HepG2 (cell line): ENCODE measurements around the gene EIF4EBP3. TPM values are rescaled to one million over a fixed set of nuclear protein-coding genes. Genes with fewer than 3 reads are reported as not detected.

Experiments used
- CHD2 ChIP-seq: IDR thresholded peaks from 2 replicates; pipeline ENCODE4 v1.6.1; 2011; ENCODE audit warnings: low read depth, low read length, improper control_type of control experiment
- CHD4 ChIP-seq: fragments of 200-600 bp; sonication (generic); IDR thresholded peaks from 2 replicates; pipeline ENCODE4 v1.7.0; 2017; ENCODE audit warnings: mild to moderate bottlenecking, low read length, borderline replicate concordance
- ETV5 ChIP-seq: IDR thresholded peaks from 2 replicates; pipeline ENCODE4 v1.6.1; 2018; ENCODE audit warnings: missing biosample characterization, missing genetic modification reagents, inconsistent platforms, borderline replicate concordance
- HOXA9 ChIP-seq: sonication (generic); formaldehyde crosslinking; IDR thresholded peaks from 2 replicates; pipeline ENCODE4 v1.8.1; 2022; ENCODE audit warnings: missing genetic modification reagents, mild to moderate bottlenecking, moderate library complexity, borderline replicate concordance
- IRF2 ChIP-seq: IDR thresholded peaks from 2 replicates; pipeline ENCODE4 v1.6.1; 2018; ENCODE audit warnings: missing genetic modification reagents, missing compliant biosample characterization
- KLF12 ChIP-seq: sonication (generic); formaldehyde crosslinking; IDR thresholded peaks from 2 replicates; pipeline ENCODE4 v1.4.0; 2020; ENCODE audit warnings: missing genetic modification reagents, borderline replicate concordance
- MED1 ChIP-seq: sonication (generic); formaldehyde crosslinking; IDR thresholded peaks from 2 replicates; pipeline ENCODE4 v1.4.0; 2020; ENCODE audit warnings: missing genetic modification reagents
- SMAD3 ChIP-seq: sonication (generic); formaldehyde crosslinking; IDR thresholded peaks from 2 replicates; pipeline ENCODE4 v1.4.0; 2020; ENCODE audit warnings: missing genetic modification reagents
- ZBTB21 ChIP-seq: sonication (generic); formaldehyde crosslinking; IDR thresholded peaks from 2 replicates; pipeline ENCODE4 v1.4.0; 2020; ENCODE audit warnings: missing genetic modification reagents
- ZFYVE20 ChIP-seq: sonication (generic); formaldehyde crosslinking; IDR thresholded peaks from 2 replicates; pipeline ENCODE4 v1.8.0; 2023; ENCODE audit warnings: low read depth, mild to moderate bottlenecking, moderate library complexity, missing genetic modification reagents, borderline replicate concordance
- ZMYM3 ChIP-seq: sonication (generic); formaldehyde crosslinking; IDR thresholded peaks from 2 replicates; pipeline ENCODE4 v1.5.1; 2020; ENCODE audit warnings: mild to moderate bottlenecking, missing genetic modification reagents
- ZNF335 ChIP-seq: sonication (generic); formaldehyde crosslinking; IDR thresholded peaks from 2 replicates; pipeline ENCODE4 v1.4.0; 2020; ENCODE audit warnings: missing genetic modification reagents
- ZNF605 ChIP-seq: sonication (generic); formaldehyde crosslinking; IDR thresholded peaks from 2 replicates; pipeline ENCODE4 v1.8.0; 2022; ENCODE audit warnings: mild to moderate bottlenecking, missing genetic modification reagents
- polyA plus RNA-seq, 8 experiments: library from polyadenylated mRNA; depleted of rRNA in 3 of 8; stranded (reverse) in 7 of 8; unstranded in 1 of 8; fragments of >200 nt; fragmentation: Illumina TruSeq in 4 of 8; extraction: Trizol in 4 of 8; gene quantifications; 2 replicates each; pipeline versions ENCODE4 v1.2.1 to v1.2.3, GENCODE V29; 2011 to 2016; ENCODE audit warnings: low read depth in 4 of 8, missing spikeins in 1 of 8, mixed read lengths in 1 of 8; ENCODE audit not compliant: insufficient read depth in 1 of 8
- total RNA-seq, 5 experiments: library from RNA; depleted of rRNA; stranded (reverse); fragments of >200 nt; fragmentation: Illumina TruSeq; extraction: Trizol; gene quantifications; 2 replicates each; pipeline ENCODE4 v1.2.3, GENCODE V29; 2016; ENCODE audit warnings: low read depth in 1 of 5
- TF ChIP-seq, protein P1 (sequence below): IDR thresholded peaks from 2 replicates; pipeline ENCODE4 v1.6.1; 2016; ENCODE audit warnings: low read depth, missing genetic modification reagents, missing compliant biosample characterization
- TF ChIP-seq, protein P2 (sequence below): sonication (generic); formaldehyde crosslinking; IDR thresholded peaks from 2 replicates; pipeline ENCODE4 v1.4.0; 2020; ENCODE audit warnings: missing genetic modification reagents
- TF ChIP-seq, protein P3 (sequence below): IDR thresholded peaks from 2 replicates; pipeline ENCODE4 v1.6.1; 2016; ENCODE audit warnings: mild to moderate bottlenecking
- TF ChIP-seq, protein P4 (sequence below): IDR thresholded peaks from 2 replicates; pipeline ENCODE4 v1.4.0; 2020; ENCODE audit warnings: mild to moderate bottlenecking, missing genetic modification reagents

Gene EIF4EBP3
- total and polyA plus RNA-seq, 2 of the 13 experiments (the other 11 are each of a cell fraction or from before 2014, with no cell fraction given): 0.61 to 1.7 TPM

DNA sequence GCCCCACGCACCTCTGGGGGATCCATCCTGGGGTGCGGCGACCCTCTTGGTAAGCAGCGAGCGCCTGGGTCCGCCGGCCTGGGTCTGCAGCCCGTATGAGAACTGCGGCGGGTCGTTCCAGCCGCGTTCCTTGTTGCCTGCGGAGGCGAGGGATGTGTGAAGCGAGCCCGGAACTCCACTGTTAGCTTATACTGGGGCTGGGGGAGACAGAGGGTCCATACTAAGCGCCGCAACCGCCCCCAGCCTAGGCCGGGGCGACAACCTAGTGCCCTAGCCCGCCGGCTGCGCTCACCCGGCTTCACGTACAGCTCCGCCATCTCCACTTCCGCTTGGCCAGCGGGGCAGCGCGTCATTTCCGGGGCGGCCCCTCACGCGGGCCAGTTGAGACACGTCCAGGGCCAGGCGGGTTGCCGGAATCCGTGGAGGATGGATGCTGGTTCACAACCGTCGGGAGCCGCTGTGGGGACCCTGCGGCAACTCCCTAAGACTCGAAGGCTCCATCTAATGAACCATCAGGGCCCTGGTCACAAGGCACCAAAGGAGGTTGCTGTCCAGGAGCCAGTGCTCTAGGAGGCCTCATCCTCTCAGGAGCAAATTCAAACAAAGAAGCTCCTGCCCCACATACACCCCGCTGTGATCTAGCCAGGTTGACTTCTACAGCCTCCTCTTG is 9.8 kb downstream of the EIF4EBP3 start, which contains the start of gene SRA1 (continued):
- TF ChIP-seq, protein P1, sequence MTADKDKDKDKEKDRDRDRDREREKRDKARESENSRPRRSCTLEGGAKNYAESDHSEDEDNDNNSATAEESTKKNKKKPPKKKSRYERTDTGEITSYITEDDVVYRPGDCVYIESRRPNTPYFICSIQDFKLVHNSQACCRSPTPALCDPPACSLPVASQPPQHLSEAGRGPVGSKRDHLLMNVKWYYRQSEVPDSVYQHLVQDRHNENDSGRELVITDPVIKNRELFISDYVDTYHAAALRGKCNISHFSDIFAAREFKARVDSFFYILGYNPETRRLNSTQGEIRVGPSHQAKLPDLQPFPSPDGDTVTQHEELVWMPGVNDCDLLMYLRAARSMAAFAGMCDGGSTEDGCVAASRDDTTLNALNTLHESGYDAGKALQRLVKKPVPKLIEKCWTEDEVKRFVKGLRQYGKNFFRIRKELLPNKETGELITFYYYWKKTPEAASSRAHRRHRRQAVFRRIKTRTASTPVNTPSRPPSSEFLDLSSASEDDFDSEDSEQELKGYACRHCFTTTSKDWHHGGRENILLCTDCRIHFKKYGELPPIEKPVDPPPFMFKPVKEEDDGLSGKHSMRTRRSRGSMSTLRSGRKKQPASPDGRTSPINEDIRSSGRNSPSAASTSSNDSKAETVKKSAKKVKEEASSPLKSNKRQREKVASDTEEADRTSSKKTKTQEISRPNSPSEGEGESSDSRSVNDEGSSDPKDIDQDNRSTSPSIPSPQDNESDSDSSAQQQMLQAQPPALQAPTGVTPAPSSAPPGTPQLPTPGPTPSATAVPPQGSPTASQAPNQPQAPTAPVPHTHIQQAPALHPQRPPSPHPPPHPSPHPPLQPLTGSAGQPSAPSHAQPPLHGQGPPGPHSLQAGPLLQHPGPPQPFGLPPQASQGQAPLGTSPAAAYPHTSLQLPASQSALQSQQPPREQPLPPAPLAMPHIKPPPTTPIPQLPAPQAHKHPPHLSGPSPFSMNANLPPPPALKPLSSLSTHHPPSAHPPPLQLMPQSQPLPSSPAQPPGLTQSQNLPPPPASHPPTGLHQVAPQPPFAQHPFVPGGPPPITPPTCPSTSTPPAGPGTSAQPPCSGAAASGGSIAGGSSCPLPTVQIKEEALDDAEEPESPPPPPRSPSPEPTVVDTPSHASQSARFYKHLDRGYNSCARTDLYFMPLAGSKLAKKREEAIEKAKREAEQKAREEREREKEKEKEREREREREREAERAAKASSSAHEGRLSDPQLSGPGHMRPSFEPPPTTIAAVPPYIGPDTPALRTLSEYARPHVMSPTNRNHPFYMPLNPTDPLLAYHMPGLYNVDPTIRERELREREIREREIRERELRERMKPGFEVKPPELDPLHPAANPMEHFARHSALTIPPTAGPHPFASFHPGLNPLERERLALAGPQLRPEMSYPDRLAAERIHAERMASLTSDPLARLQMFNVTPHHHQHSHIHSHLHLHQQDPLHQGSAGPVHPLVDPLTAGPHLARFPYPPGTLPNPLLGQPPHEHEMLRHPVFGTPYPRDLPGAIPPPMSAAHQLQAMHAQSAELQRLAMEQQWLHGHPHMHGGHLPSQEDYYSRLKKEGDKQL (CRISPR knock-in tag): no peak
- TF ChIP-seq ZMYM3 (0 out of 2 replicates have a peak, but pooled peaks have one; percentile 22), KLF12 (CRISPR knock-in tag) (no peak; the same call in 1 of the 2 replicates), CHD2 (0 out of 2 replicates have a peak, but pooled peaks have one; percentile 15), IRF2 (CRISPR knock-in tag) (peak; percentile 77), CHD4 (no peak), SMAD3 (CRISPR knock-in tag) (no peak), ZNF605 (peak; percentile 89), HOXA9 (CRISPR knock-in tag) (no peak; the same call in 1 of the 2 replicates), ETV5 (CRISPR knock-in tag) (peak; percentile 96), ZNF335 (CRISPR knock-in tag) (0 out of 2 replicates have a peak, but pooled peaks have one; percentile 25), ZBTB21 (CRISPR knock-in tag) (0 out of 2 replicates have a peak, but pooled peaks have one; percentile 35), ZFYVE20 (CRISPR knock-in tag) (no peak), MED1 (peak; percentile 79)
- TF ChIP-seq, protein P2, sequence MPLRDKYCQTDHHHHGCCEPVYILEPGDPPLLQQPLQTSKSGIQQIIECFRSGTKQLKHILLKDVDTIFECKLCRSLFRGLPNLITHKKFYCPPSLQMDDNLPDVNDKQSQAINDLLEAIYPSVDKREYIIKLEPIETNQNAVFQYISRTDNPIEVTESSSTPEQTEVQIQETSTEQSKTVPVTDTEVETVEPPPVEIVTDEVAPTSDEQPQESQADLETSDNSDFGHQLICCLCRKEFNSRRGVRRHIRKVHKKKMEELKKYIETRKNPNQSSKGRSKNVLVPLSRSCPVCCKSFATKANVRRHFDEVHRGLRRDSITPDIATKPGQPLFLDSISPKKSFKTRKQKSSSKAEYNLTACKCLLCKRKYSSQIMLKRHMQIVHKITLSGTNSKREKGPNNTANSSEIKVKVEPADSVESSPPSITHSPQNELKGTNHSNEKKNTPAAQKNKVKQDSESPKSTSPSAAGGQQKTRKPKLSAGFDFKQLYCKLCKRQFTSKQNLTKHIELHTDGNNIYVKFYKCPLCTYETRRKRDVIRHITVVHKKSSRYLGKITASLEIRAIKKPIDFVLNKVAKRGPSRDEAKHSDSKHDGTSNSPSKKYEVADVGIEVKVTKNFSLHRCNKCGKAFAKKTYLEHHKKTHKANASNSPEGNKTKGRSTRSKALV (CRISPR knock-in tag): no peak
- TF ChIP-seq, protein P3, sequence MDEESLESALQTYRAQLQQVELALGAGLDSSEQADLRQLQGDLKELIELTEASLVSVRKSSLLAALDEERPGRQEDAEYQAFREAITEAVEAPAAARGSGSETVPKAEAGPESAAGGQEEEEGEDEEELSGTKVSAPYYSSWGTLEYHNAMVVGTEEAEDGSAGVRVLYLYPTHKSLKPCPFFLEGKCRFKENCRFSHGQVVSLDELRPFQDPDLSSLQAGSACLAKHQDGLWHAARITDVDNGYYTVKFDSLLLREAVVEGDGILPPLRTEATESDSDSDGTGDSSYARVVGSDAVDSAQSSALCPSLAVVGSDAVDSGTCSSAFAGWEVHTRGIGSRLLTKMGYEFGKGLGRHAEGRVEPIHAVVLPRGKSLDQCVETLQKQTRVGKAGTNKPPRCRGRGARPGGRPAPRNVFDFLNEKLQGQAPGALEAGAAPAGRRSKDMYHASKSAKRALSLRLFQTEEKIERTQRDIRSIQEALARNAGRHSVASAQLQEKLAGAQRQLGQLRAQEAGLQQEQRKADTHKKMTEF: peak; percentile 78
- TF ChIP-seq, protein P4, sequence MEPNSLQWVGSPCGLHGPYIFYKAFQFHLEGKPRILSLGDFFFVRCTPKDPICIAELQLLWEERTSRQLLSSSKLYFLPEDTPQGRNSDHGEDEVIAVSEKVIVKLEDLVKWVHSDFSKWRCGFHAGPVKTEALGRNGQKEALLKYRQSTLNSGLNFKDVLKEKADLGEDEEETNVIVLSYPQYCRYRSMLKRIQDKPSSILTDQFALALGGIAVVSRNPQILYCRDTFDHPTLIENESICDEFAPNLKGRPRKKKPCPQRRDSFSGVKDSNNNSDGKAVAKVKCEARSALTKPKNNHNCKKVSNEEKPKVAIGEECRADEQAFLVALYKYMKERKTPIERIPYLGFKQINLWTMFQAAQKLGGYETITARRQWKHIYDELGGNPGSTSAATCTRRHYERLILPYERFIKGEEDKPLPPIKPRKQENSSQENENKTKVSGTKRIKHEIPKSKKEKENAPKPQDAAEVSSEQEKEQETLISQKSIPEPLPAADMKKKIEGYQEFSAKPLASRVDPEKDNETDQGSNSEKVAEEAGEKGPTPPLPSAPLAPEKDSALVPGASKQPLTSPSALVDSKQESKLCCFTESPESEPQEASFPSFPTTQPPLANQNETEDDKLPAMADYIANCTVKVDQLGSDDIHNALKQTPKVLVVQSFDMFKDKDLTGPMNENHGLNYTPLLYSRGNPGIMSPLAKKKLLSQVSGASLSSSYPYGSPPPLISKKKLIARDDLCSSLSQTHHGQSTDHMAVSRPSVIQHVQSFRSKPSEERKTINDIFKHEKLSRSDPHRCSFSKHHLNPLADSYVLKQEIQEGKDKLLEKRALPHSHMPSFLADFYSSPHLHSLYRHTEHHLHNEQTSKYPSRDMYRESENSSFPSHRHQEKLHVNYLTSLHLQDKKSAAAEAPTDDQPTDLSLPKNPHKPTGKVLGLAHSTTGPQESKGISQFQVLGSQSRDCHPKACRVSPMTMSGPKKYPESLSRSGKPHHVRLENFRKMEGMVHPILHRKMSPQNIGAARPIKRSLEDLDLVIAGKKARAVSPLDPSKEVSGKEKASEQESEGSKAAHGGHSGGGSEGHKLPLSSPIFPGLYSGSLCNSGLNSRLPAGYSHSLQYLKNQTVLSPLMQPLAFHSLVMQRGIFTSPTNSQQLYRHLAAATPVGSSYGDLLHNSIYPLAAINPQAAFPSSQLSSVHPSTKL (CRISPR knock-in tag): peak; percentile 64
